Heart left ventricle (tissue), 13 donors: ENCODE data around the gene STXBP1.

Source experiments
- CTCF ChIP-seq, 12 donors: fragments of 200-600 bp; sonication (generic) in 4 of 12; IDR thresholded peaks; one replicate each; pipeline versions ENCODE4 v1.5.0 to v1.8.0; 2018 to 2022; ENCODE audit warnings: antibody characterized with exemption in 12 of 12, mild to moderate bottlenecking in 5 of 12
- POLR2A ChIP-seq, 2 donors: fragments of 450-650 bp; IDR thresholded peaks; one replicate each; pipeline ENCODE4 v1.6.1; 2017; ENCODE audit warnings: antibody characterized with exemption in 2 of 2, mild to moderate bottlenecking in 2 of 2, moderate library complexity in 2 of 2
- donor health status: ischemic (EF 13 %, LVEDD 7.1; RV severe dilation, severe dysfunction).
- donor health status: DM: no; HTN: yes; CAD: no.
- donor health status: DM: no; HTN: no; CAD: no.
- donor health status: ischemic (EF 25% LVEDD 6.9; RV normal size, moderate dysfunction).
- donor health status: ischemic (EF 25% LVEDD 5.7; RV mildly dilated, moderate dysfunction).
- donor health status: ischemic (EF 35%, LVEDD 5.7; RV mildly dilated, moderate dysfunction).
- donor health status: nonischemic (EF 11% LVEDD 7.7; RV severe dilation, severe dysfunction).
- donor health status: DM: yes; HTN: yes; CAD: no.
- donor health status: PGD.
- donor health status: ischemic (EF 29% LVEDD 5.4; RV normal size, mild dysfunction).
- donor health status: nonischemic (EF 23%, LVEDD 6.1; RV moderate dilation, normal function).

- no peak for TF ChIP-seq POLR2A (IDR thresholded peaks at IDR 0.05)
- no peak for TF ChIP-seq CTCF (IDR thresholded peaks at IDR 0.05)
Measured at GRCh38 chr9:127603226-127603625, 8.9 kb upstream of the STXBP1 start.
